ENCODE data around the gene ABCC11.
"Not testable (repeated sequence)": the region's sequence is repeated elsewhere in the genome, so short reads cannot be mapped to it uniquely, and the experiment has no call there.

The ABCC11 gene

GRCh38 chr16:48246066-48246465, 1.3 kb downstream of the ABCC11 start:
- no peak for DNase-seq (ENCODE audit: low spot score)

GRCh38 chr16:48244863-48245195, 2.5 kb downstream of the ABCC11 start:
- no peak for DNase-seq (ENCODE audit: low spot score)

- peak; percentile 90 for DNase-seq (ENCODE audit: low spot score)
These were observed 3.1 kb downstream of the ABCC11 start, which contains the start of gene LONP2 for GRCh38 chr16:48244080-48244862. TSS of gene LONP2 (plus strand) at chr16:48244300. CDS start at chr16:48244389, 89 bp downstream.

GRCh38 chr16:48240147-48240546, 7.2 kb downstream of the ABCC11 start:
- DNase-seq (ENCODE audit: low spot score), result not testable (repeated sequence)

- no peak for DNase-seq (ENCODE audit: low spot score)
These were observed 11.1 kb downstream of the ABCC11 start for GRCh38 chr16:48236286-48236685.

GRCh38 chr16:48235556-48236136, 11.7 kb downstream of the ABCC11 start:
- no peak for DNase-seq (ENCODE audit: low spot score)

- no peak for DNase-seq (ENCODE audit: low spot score)
These were observed 12.2 kb downstream of the ABCC11 start for GRCh38 chr16:48235058-48235555.

GRCh38 chr16:48234630-48235029, 12.7 kb downstream of the ABCC11 start:
- no peak for DNase-seq (ENCODE audit: low spot score)

- peak; percentile 27 for DNase-seq (ENCODE audit: low spot score)
These were observed 14.8 kb downstream of the ABCC11 start for GRCh38 chr16:48232493-48233040.

- DNase-seq (ENCODE audit: low spot score), result peak; percentile 37
These were observed 15.4 kb downstream of the ABCC11 start for GRCh38 chr16:48231727-48232492.

GRCh38 chr16:48225456-48225855, 21.9 kb downstream of the ABCC11 start:
- peak; percentile 26 for DNase-seq (ENCODE audit: low spot score)

GRCh38 chr16:48223490-48223889, 23.8 kb downstream of the ABCC11 start:
- DNase-seq (ENCODE audit: low spot score), result no peak

GRCh38 chr16:48220891-48221290, 26.4 kb downstream of the ABCC11 start:
- no peak for DNase-seq (ENCODE audit: low spot score)

GRCh38 chr16:48218473-48218872, 28.9 kb downstream of the ABCC11 start:
- DNase-seq (ENCODE audit: low spot score), result no peak

GRCh38 chr16:48217708-48218107, 29.6 kb downstream of the ABCC11 start:
- DNase-seq (ENCODE audit: low spot score), result no peak

GRCh38 chr16:48215738-48216137, 31.6 kb downstream of the ABCC11 start:
- no peak for DNase-seq (ENCODE audit: low spot score)

- DNase-seq (ENCODE audit: low spot score), result no peak
These were observed 35.3 kb downstream of the ABCC11 start for GRCh38 chr16:48212033-48212432.

GRCh38 chr16:48210747-48211146, 36.6 kb downstream of the ABCC11 start:
- no peak for DNase-seq (ENCODE audit: low spot score)

- peak; percentile 52 for DNase-seq (ENCODE audit: low spot score)
These were observed 40.6 kb downstream of the ABCC11 start for GRCh38 chr16:48206594-48207242.

- no peak for DNase-seq (ENCODE audit: low spot score)
These were observed 42.6 kb downstream of the ABCC11 start for GRCh38 chr16:48204825-48205151.

- DNase-seq (ENCODE audit: low spot score), result no peak
These were observed 43.1 kb downstream of the ABCC11 start for GRCh38 chr16:48203974-48204824.
